Left lung (tissue), 10 donors: ENCODE data around the gene MFRP. TPM values are rescaled to one million over a fixed set of nuclear protein-coding genes. Genes with fewer than 3 reads are reported as not detected.

Experiments
- ATAC-seq: fragments of 200-7000 bp; cut with Tn5 transposase; one replicate; pipeline ENCODE4 v1.9.1; 2020; ENCODE audit warnings: moderate library complexity
- DNase-seq, 4 donors: peaks; one replicate each; pipeline ENCODE4 v3.0.0-alpha.2; 2013 to 2020
- H3K27ac ChIP-seq, 2 donors: fragments of 200-600 bp; sonication (generic) in 1 of 2; one replicate each; pipeline versions ENCODE4 v1.5.0 to v1.8.0; 2020 to 2021
- H3K27me3 ChIP-seq, 2 donors: fragments of 200-600 bp; sonication (generic) in 1 of 2; one replicate each; pipeline versions ENCODE4 v1.5.0 to v1.8.0; 2020 to 2021
- H3K36me3 ChIP-seq, 2 donors: fragments of 200-600 bp; sonication (generic) in 1 of 2; one replicate each; pipeline versions ENCODE4 v1.5.0 to v1.8.0; 2020 to 2021
- H3K4me1 ChIP-seq, 2 donors: fragments of 200-600 bp; one replicate each; pipeline ENCODE4 v1.8.0; 2021
- H3K4me3 ChIP-seq, 2 donors: fragments of 200-600 bp; sonication (generic) in 1 of 2; one replicate each; pipeline versions ENCODE4 v1.5.0 to v1.8.0; 2020 to 2021; ENCODE audit warnings: mild to moderate bottlenecking in 1 of 2
- H3K9me3 ChIP-seq, 2 donors: fragments of 200-600 bp; sonication (generic) in 1 of 2; one replicate each; pipeline versions ENCODE4 v1.5.0 to v1.8.0; 2020 to 2021
- CTCF ChIP-seq, 2 donors: fragments of 200-600 bp; sonication (generic) in 1 of 2; IDR thresholded peaks; one replicate each; pipeline versions ENCODE4 v1.5.0 to v1.8.0; 2021; ENCODE audit warnings: antibody characterized with exemption in 2 of 2
- intact Hi-C, 2 donors: fragments of 100-400 bp; cut with DNase I; formaldehyde crosslinking; loops; one replicate each; pipeline versions ENCODE4 v1.11.2 to v1.14.2; 2022
- polyA plus RNA-seq, 6 donors: library from polyadenylated mRNA; unstranded; fragments of 120-200 nt; gene quantifications; one replicate each; pipeline ENCODE4 v1.2.1, GENCODE V29; 2013; ENCODE audit not compliant: insufficient read length in 6 of 6
- total RNA-seq, 2 donors: library from RNA; stranded (reverse); fragmentation: NEBNext Ultra II Directional; extraction: Animal tissue kit (Norgen Biotek cat#: 25700); gene quantifications; one replicate each; pipeline ENCODE4 v1.2.1, GENCODE V29; 2021
- donor health status: DM: no; HTN: yes; CAD: no.
- donor health status: DM: no; HTN: no; CAD: no.

Gene MFRP
- total and polyA plus RNA-seq, 8 donors, result 0.04 to 0.07 TPM; not detected in 6

- Histone ChIP-seq H3K4me3 (no peak overlapping the region), H3K36me3 (peaks cover 0 to 5% of the 10 kb centered on the region in 2 donors), H3K27ac (no peak overlapping the region), H3K9me3 (no peaks in the 10 kb centered on the region), H3K4me1 (peaks cover 8 to 27% of the 10 kb centered on the region in 2 donors), H3K27me3 (no peaks in the 10 kb centered on the region)
- intact Hi-C loops, result no loop called here
- DNase-seq (no peak), ATAC-seq (no peak)
- TF ChIP-seq CTCF (IDR thresholded peaks at IDR 0.05), result no peak
These were observed 14.3 kb downstream of the MFRP start for GRCh38 chr11:119332111-119332765.

GRCh38 chr11:119330237-119330636, 16.3 kb downstream of the MFRP start:
- TF ChIP-seq CTCF (IDR thresholded peaks at IDR 0.05), result no peak
- Histone ChIP-seq H3K36me3 (no peaks in the 10 kb centered on the region), H3K4me1 (peaks cover 4 to 11% of the 10 kb centered on the region in 2 donors), H3K27me3 (no peaks in the 10 kb centered on the region), H3K9me3 (no peaks in the 10 kb centered on the region), H3K4me3 (no peak overlapping the region), H3K27ac (no peak overlapping the region)
- ATAC-seq, result no peak
- DNase-seq, result no peak
- intact Hi-C loops, result no loop called here

- intact Hi-C loops, result no loop called here
- ATAC-seq, result no peak
- no peaks in the 10 kb centered on the region for H3K36me3 ChIP-seq
- H3K27me3 ChIP-seq, result no peaks in the 10 kb centered on the region
- no peak for DNase-seq
- H3K4me1 ChIP-seq, result peaks cover 0 to 5% of the 10 kb centered on the region in 2 donors
- H3K4me3 ChIP-seq, result no peak overlapping the region
- H3K27ac ChIP-seq, result no peak overlapping the region
- no peaks in the 10 kb centered on the region for H3K9me3 ChIP-seq
- TF ChIP-seq CTCF (IDR thresholded peaks at IDR 0.05), result no peak
These were observed 17.2 kb downstream of the MFRP start for GRCh38 chr11:119329320-119329719.

GRCh38 chr11:119324189-119324588, 22.3 kb downstream of the MFRP start:
- TF ChIP-seq CTCF (IDR thresholded peaks at IDR 0.05), result no peak
- Histone ChIP-seq H3K27ac (no peak overlapping the region), H3K9me3 (no peaks in the 10 kb centered on the region), H3K4me1 (peaks cover 5 to 23% of the 10 kb centered on the region in 2 donors), H3K27me3 (peaks cover 0 to 30% of the 10 kb centered on the region in 2 donors), H3K4me3 (no peak overlapping the region), H3K36me3 (no peaks in the 10 kb centered on the region)
- DNase-seq (no peak), ATAC-seq (no peak)
- intact Hi-C loops, result no loop called here

GRCh38 chr11:119323532-119324033, 22.9 kb downstream of the MFRP start:
- Histone ChIP-seq H3K4me1 (peaks cover 5 to 29% of the 10 kb centered on the region in 2 donors), H3K27me3 (peaks cover 0 to 36% of the 10 kb centered on the region in 2 donors), H3K36me3 (no peaks in the 10 kb centered on the region), H3K27ac (no peak overlapping the region), H3K9me3 (no peaks in the 10 kb centered on the region), H3K4me3 (no peak overlapping the region)
- intact Hi-C loops, result no loop called here
- peak; percentile 17 for ATAC-seq
- DNase-seq, result peak in 2 of 4 donors; percentile 69 to 76
- TF ChIP-seq CTCF (IDR thresholded peaks at IDR 0.05), result peak; percentile 67 to 88
